Left colon (tissue), 2 donors: Measurements from ENCODE around the gene EYS. TPM values are rescaled to one million over a fixed set of nuclear protein-coding genes. Genes with fewer than 3 reads are reported as not detected.
A peak's percentile ranks its signal among the peaks of the same experiment; 100 is the strongest.
"Not testable (repeated sequence)": the region's sequence is repeated elsewhere in the genome, so short reads cannot be mapped to it uniquely, and the experiment has no call there.

Experiments used
- ATAC-seq: fragments of 200-7000 bp; cut with Tn5 transposase; one replicate; pipeline ENCODE4 v1.9.1; 2020; ENCODE audit warnings: mild to moderate bottlenecking, moderate library complexity
- DNase-seq, 2 donors: peaks; one replicate each; pipeline ENCODE4 v3.0.0-alpha.2; 2020
- intact Hi-C, 2 donors: fragments of 100-400 bp; cut with DNase I in 1 of 2; cut with micrococcal nuclease in 1 of 2; formaldehyde crosslinking; loops; one replicate each; pipeline versions ENCODE4 v1.11.2 to v1.14.0; 2022; cut with DNase I, micrococcal nuclease
- total RNA-seq, 2 donors: library from RNA; stranded (reverse); fragmentation: NEBNext Ultra II Directional; extraction: Animal tissue kit (Norgen Biotek cat#: 25700); gene quantifications; one replicate each; pipeline ENCODE4 v1.2.1, GENCODE V29; 2021
- donor health status: DM: no; HTN: no; CAD: no.
- donor health status: DM: yes; HTN: yes; CAD: no.

The EYS gene
- total RNA-seq, 2 donors from 2014 or later = 0.59 to 1.3 TPM

GRCh38 chr6:65524232-65524631, 182.8 kb downstream of the EYS start:
- DNase-seq = no peak
- intact Hi-C loops = no loop called here
- no peak for ATAC-seq

DNA sequence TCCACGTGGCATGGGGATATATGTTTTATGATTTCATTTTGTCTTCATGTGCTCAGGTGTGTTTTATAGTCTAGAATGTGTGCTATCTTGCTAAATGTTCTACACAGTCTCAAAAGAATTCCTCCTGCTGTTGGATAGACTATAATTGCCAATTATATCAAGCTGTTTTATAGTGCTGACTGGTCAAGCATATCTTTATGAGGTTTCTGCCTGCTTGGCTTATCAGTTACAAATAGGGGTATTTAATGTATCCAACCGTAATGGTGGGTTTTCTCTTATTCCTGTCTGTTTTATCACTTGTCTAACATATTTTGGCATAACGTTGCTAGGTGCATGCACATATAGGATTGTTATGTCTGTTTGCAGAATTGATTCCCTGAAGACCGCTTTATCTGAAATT, 201.3 kb downstream of the EYS start:
- intact Hi-C loops = no loop called here
- DNase-seq = no peak
- ATAC-seq = no peak

GRCh38 chr6:65501045-65501444, 206.0 kb downstream of the EYS start:
- intact Hi-C loops = no loop called here
- no peak for ATAC-seq

GRCh38 chr6:65483652-65484051, 223.4 kb downstream of the EYS start:
- DNase-seq, ATAC-seq, intact Hi-C loops: not testable (repeated sequence)

More at GRCh38 chr6:65501045-65501444, 206.0 kb downstream of the EYS start:
- DNase-seq = no peak

GRCh38 chr6:65469650-65470049, 237.4 kb downstream of the EYS start:
- no peak for ATAC-seq
- intact Hi-C loops = no loop called here

DNA sequence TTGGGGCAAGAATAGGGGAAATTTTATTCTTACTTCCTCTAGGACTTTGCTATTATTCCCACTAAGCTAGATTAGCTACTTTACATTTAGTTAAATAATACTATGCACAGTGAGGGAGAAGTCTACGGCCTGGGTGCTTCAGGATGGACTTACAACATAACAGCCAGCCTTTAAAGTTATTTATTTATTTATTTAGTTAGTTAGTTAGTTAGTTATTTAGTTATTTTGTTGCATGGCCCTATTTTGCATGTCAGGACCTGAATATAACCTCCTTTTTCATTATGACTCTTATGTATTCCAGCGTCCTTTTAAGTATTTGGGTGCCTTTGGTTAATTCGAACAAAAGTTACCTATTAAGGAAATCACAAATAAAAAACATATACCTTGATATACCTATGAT, 238.7 kb downstream of the EYS start:
- no peak for ATAC-seq
- intact Hi-C loops = no loop called here

More at GRCh38 chr6:65469650-65470049, 237.4 kb downstream of the EYS start:
- DNase-seq = no peak

DNA sequence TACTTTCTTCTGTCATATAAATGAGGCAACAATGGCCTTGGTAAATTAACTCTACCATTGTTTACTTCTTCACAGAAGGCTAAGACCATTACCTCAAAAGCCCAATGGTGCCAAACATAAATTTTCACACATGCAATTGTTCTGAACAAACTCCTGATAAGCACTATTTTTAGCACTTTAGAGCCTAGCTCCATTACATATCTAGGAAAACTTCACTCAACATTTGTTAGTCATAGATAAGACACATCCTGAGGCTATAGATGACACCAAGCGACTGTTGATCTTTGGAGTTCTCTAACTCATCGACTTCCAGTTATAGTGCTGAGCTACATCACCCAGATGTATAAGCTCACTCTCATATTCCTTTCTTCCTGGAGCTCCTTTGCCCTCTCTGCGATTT, 245.9 kb downstream of the EYS start:
- intact Hi-C loops = no loop called here
- no peak for ATAC-seq
- no peak for DNase-seq

More for the DNA sequence above, 238.7 kb downstream of the EYS start:
- no peak for DNase-seq

DNA sequence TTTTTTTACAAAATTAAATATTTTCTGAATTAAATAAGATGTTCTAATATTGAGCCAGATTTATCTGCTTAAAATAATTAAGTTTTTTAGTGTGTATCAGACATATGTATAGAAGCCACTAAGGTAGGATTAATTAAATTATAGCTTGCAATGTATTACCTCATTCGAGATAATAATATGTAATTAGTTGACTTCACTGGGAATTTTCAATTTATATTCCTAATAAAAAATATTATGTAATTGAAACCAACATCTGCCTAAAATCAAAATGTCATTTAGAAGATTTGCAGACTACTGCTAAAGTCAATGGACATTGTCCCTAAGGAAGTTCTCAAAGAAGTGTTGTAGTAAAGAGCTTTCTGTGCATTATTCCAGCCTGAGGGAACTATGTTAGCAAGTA, 254.7 kb downstream of the EYS start:
- DNase-seq (no peak), ATAC-seq (no peak)
- intact Hi-C loops = no loop called here

- intact Hi-C loops = no loop called here
- no peak for DNase-seq
- no peak for ATAC-seq
Observed at GRCh38 chr6:65450451-65450850, 256.6 kb downstream of the EYS start.

- ATAC-seq = no peak
- intact Hi-C loops = no loop called here
- DNase-seq = no peak
Observed at GRCh38 chr6:65449926-65450325, 257.1 kb downstream of the EYS start.

DNA sequence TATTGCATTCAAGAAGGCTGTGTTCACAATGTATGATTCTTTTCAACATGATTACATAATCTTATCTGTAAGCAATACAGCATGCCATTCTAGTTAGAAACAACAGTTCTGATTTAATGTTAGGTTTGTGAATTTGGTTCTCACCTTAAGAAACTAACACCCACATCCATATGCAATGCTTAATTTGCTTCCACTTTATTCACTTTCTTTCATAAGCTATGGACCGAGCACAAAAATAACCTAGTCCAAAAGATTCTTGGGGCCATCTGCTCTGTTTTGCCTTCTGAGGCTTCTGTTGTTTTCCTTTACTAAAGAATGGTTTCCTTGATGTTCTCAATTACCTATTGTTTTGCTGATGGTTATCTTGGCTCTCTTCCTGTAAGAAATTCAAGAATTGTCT, 258.2 kb downstream of the EYS start:
- DNase-seq = no peak
- no peak for ATAC-seq
- intact Hi-C loops = no loop called here

- DNase-seq (no peak), ATAC-seq (no peak)
- intact Hi-C loops = no loop called here
Observed at GRCh38 chr6:65436281-65436680, 270.7 kb downstream of the EYS start.

- DNase-seq = no peak
- intact Hi-C loops = no loop called here
- ATAC-seq = no peak
Observed at GRCh38 chr6:65416621-65417020, 290.4 kb downstream of the EYS start.

- no peak for DNase-seq
- intact Hi-C loops = no loop called here
- peak; percentile 99 for ATAC-seq
Observed at GRCh38 chr6:65410309-65410708, 296.7 kb downstream of the EYS start.

DNA sequence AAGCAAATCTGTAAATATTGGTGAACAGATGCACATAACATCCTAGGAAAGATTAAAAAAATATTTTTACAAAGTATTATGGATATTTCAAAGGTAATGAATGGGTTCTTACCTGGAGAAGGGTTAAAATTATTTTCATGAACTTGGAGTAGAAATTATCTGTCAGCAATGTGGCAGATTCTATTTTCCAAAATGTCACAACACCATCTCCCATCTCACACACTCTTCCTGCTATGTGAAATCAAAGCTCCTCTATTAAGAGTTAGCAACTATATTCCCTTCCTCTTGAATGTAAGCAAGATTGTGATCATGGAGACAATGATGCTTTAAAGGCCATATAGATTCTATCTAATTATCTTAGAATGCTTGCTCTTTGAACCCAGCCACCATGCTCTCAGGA, 304.5 kb downstream of the EYS start:
- DNase-seq (no peak), ATAC-seq (no peak)
- intact Hi-C loops = no loop called here

DNA sequence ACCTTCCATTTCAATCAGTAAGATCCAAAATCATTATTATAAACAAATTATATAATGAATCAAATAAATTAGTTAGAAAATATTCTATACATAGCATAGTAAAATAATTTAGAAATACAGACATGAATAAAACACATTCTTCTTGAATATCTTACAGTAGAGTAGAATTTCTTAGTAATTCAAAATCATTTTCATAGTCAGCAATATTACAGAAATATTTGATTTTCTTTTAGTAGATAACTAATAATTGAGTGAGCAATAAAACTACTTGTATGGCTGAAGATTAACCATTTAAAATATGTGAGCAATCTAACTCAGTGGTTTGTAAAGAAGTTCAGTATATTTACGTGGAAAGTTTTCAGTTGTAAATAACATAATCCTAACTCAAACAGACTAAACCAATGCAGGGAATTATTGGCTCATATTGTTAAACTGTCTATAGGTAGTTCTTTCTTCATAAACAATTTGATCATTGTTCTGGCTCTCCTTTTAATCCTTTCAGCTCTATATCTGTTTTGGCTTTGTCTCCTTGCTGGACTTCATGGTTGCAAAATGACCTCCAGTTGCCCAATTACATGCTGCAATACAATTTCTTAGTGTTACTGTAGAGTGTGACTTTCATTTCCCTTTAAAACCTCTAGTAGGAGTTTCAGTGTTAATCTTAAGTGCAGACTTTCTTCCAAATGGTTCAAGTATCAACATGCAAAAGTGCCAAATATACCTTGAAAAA, 307.5 kb downstream of the EYS start:
- no peak for DNase-seq
- no peak for ATAC-seq
- intact Hi-C loops = no loop called here

DNA sequence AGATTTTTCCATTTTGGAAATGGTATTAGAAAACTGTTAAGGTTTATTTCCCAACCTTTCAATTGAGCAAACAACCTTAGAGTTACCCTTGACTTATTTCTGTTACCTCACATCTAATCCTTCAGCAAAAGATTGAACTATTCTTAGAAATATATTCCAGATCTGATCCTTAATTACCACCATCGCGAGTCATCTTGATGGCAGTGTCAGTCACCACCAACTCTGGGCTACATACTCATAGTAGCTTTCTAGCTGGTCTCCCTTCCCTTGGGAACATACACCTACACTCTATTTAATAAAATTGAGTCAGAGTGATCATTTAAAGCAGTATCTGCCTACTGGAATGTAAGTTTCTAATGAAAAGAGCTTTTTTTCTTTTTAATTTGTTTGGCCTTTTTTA, 308.2 kb downstream of the EYS start:
- DNase-seq = no peak
- intact Hi-C loops = no loop called here
- ATAC-seq = no peak

DNA sequence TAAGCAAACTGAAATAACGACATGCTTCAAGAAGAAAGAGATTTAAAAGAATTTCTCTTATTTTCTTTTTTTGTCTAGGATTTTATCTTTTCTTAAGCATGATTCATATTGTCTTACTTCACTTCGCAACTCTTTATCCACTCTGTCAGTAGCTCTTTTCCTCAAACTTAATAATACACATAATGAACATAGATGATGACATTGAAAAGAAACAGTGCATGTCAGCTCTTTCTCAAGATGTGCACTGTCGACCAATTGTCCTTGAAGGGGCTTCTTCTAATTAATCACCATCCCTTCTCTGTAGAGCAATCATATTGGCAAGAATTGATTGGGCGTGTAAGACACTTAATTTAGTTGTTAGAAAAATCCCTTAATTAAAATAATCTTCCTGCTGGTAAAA, 356.5 kb downstream of the EYS start:
- intact Hi-C loops = no loop called here
- DNase-seq (no peak), ATAC-seq (no peak)

- ATAC-seq, DNase-seq, intact Hi-C loops: not testable (repeated sequence)
Observed at GRCh38 chr6:65302655-65303054, 404.4 kb downstream of the EYS start.

GRCh38 chr6:65299236-65299635, 407.8 kb downstream of the EYS start:
- DNase-seq (no peak), ATAC-seq (no peak)
- intact Hi-C loops = no loop called here

DNA sequence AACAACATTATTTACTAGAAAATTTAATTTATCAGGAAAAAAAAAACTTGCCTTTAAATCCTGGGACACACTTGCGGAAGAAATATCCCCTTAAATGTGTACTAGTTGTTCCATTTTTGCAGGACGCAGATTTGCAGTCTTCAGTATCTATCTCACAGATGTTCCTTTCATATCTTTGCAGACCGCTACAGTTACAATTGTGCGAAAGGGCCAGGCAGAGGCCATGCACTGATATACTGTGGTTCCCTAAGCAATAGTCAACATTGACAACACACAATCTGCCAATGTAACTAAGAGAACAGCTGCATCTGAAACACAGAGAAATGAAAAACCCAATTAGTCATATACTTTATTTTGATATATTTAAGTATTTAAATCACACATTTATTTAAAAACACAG, 411.2 kb downstream of the EYS start:
- DNase-seq = no peak
- intact Hi-C loops = no loop called here
- no peak for ATAC-seq
